KOPT-K1 (cell line): ENCODE measurements around the gene DUS1L.

Source experiments
- H3K27ac ChIP-seq: fragments of 200-600 bp; sonication (generic); 2 replicates; pipeline ENCODE4 v1.5.1; 2016; ENCODE audit warnings: antibody characterized with exemption, mild to moderate bottlenecking, low read depth, low read length; ENCODE audit not compliant: poor library complexity, severe bottlenecking
- H3K36me3 ChIP-seq: fragments of 200-600 bp; sonication (generic); 2 replicates; pipeline ENCODE4 v1.5.1; 2017; ENCODE audit warnings: antibody characterized with exemption, mild to moderate bottlenecking, low read length, moderate library complexity; ENCODE audit not compliant: insufficient read depth
- H3K9me3 ChIP-seq: fragments of 200-600 bp; sonication (generic); 2 replicates; pipeline ENCODE4 v1.5.1; 2017; ENCODE audit warnings: antibody characterized with exemption, low read length, mild to moderate bottlenecking; ENCODE audit not compliant: insufficient read depth, poor library complexity, severe bottlenecking

DUS1L gene

DNA sequence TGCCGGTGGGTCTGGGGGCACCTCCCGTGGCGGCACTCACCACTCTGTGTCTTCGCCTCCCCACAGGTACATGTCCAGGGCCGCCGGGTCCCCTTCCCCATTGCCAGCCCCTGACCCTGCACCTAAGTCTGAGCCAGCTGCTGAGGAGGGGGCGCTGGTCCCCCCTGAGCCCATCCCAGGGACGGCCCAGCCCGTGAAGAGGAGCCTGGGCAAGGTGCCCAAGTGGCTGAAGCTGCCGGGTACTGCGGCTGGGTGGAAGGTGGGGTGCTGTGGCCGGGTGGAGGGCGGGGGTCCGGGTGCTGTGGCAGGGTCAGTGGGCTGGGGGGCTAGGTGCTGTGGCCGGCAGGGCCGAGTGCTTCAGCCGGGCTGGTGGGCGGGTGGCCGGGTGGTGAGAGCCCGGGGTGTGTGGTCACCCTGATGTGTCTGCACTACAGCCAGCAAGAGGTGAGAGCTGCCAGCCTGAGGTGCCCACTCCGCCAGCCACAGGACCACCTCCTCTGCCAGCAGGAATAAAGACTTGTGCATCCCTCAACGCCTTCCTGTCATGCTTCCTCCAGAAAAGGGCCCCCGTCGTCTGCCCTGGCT, 48.6 kb downstream of the DUS1L start:
- Histone ChIP-seq H3K27ac (no peak overlapping the region), H3K36me3 (peaks cover 23% of the 10 kb centered on the region), H3K9me3 (no peaks in the 10 kb centered on the region)

DNA sequence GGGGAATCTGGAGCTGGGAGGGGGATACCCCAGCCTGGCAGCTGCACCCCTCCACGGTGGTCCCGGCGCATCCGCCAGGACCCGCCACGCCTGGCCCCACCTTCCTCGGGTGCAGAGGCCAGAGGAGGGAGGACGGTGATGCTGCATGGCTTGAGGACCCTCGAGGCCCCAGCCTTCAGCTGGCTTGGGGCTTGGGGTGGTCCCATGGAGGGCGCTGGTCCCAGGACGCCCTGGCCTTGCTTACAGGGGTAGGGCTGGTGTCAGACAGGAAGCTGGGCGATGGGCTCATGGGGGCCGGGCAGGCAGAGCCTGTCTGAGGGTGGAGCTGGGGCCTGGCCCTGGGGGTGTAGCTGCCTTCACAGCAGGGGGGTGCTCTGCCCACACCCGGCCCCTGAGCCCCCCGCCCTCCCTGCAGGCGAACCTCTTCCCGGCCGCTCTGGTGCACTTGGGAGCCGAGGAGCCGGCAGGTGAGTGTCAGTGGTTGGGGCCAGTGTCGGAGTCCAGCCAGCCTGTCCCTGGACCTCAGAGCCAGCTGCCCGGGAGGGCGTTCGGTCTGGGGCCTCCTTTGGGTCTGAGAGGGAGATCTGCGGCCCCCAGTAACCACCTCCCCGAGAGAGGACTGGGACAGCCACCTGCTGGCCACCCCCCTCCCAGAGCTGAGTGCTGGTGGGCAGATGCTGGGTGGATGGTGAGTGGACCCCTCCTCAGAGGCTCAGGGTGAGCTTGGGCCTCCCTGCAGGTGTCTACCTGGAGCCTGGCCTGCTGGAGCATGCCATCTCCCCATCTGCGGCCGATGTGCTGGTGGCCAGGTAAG, 49.3 kb downstream of the DUS1L start:
- no peak overlapping the region for H3K27ac ChIP-seq
- H3K9me3 ChIP-seq, result no peaks in the 10 kb centered on the region
- H3K36me3 ChIP-seq, result peaks cover 23% of the 10 kb centered on the region

DNA sequence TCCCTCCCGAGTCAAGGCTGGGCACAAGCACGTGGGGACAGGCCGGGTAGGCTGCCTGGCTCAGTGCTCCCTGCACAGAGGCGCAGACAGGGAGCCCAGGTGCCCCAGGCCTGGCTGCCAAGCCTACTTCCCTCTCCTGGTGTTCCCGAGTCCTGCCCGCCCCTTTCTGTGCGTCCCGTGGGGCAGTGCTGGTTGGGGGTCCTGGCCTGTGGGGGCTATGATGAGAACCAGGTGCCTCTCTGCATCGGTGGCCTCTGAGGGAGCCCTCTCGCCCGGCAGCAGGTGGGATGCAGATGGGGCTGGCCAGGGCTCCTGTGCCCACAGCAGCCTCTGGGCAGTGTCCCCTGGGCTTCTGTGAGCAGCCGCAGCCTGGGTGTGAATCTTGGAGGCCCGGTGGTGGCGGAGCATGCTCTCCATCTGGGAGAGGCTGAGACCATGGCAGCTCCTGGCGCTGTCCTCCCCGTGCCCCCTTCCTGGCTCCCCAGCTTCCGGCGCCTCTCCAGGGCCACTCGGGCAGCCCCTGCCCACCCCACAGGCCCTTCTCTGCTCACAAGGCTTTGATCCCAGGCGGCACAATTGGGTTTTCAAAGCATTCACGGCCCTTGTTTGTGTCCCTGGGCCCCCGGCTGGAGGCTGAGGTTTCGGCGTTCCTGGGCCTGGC, 50.2 kb downstream of the DUS1L start:
- H3K36me3 ChIP-seq, result peaks cover 23% of the 10 kb centered on the region
- no peak overlapping the region for H3K27ac ChIP-seq

DNA sequence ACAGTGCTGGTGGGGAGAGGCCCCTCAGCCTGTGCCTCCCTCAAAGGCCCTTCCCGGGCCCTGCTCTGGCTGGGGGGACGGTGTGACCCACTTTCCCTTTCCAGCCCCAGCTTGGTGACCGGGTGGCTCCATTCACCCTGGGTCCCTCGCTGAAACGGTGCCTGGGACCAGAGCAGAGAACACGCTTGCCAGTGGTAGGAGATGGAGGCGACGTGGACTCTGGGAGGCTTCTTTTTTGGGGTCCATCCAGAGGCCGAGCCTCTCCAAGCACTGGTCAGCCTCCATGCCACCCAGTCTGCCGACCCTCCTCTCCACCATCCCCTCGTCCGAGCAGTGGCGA, 50.7 kb downstream of the DUS1L start:
- peaks cover 23% of the 10 kb centered on the region for H3K36me3 ChIP-seq
- no peak overlapping the region for H3K27ac ChIP-seq
- no peaks in the 10 kb centered on the region for H3K9me3 ChIP-seq

More for the DNA sequence above, 50.2 kb downstream of the DUS1L start:
- no peaks in the 10 kb centered on the region for H3K9me3 ChIP-seq

DNA sequence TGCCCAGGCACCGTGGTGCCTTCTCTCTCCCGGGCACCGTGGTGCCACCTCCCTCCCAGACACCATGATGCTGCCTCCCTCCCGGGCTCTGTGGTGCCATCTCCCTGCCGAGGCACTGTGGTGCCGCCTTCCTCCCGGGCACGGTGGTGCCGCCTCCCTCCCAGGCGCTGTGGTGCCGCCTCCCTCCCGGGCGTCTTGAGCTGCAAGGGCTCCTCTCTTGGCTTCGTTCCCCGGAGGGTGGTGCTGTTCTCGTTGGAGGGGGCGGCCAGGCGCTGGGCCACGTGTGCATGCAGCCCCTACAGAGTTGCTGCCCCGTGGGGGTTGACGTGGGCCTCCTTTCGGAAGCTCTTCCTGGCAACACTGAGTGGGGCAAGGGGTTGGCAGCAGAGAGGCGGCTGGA, 51.2 kb downstream of the DUS1L start:
- Histone ChIP-seq H3K9me3 (no peaks in the 10 kb centered on the region), H3K27ac (no peak overlapping the region), H3K36me3 (peaks cover 20% of the 10 kb centered on the region)

DNA sequence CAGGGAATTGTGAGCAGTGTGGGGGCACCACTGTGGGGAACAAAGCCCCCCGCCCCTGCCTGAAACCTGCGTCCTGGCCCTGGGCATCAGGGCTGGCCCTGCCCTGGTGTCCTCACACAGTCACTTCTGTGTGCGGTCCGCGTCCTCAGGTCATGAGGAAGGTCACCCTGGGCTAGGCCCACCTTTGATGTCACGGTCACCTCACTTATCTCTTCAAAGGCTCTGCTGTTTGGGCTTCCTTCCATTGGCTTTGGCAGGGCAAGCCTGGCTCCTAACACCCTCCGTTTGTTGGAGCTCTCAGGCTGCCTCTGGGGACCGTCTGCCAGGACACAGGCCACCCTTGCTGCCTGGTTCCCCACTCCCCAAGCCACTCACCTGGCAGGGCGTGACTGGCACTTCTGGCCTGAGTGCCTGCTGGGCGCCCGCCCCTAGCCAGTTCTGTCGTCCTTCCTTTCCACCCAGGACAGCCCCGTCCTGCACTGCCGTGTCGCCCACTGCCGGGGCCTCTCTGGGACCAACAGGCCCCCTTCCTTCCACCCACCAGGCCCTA, 51.8 kb downstream of the DUS1L start:
- H3K9me3 ChIP-seq, result no peaks in the 10 kb centered on the region
- H3K27ac ChIP-seq, result no peak overlapping the region
- H3K36me3 ChIP-seq, result peaks cover 14% of the 10 kb centered on the region

DNA sequence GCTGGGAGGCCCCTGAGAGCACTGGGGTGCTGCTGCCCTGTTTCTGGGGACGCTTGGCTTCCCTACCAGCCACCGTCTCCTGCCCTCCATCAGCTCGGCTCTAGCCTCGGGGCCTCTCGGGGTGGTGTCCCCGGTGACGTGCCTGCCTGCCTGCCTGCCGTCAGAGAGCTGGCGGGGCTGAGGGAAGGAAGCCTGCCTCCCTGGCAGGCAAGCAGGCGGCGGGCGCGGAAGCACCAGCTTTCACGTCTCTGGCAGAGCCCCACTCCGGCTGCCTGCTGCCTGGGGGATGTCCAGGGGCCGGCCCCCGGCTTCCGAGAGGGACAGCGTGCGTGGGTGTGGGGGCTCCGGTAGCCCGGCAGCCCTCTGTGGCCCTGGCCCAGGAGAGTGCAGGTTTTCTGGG, 52.3 kb downstream of the DUS1L start:
- Histone ChIP-seq H3K36me3 (peaks cover 9% of the 10 kb centered on the region; the same call in 1 of the 2 replicates), H3K9me3 (no peaks in the 10 kb centered on the region), H3K27ac (no peak overlapping the region)

DNA sequence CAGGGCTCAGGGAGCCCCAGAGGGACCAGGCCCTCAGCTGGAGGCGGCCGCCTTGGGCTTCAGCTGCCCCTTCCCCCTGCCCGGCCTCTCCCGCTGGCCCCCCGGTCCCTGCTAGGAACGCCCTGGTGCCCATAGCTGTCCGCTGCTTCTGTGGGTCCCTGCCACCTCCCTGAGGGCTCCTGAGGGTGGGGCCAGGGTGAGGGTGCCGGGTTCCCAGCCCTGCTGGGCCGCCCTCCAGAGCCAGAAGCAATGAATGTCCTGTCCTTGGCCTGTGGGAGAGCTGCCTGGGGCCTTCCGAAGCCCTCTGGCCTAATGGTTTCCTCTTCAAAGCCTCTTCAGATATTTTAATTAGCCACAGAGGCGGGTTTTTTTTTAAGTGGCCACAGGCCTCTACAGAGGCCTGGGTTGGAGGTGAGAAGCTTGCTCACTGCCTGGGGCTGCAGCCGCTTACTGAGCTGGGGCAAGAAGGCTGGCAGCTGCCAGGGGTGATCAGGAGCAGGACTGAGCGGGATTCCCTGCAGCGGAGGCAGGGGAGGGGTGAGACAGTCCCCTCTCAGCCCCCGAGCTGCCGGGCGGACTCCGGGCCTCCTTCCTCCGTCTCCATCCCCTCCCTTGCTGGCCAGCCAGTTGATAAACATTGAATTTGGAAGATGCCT, 52.8 kb downstream of the DUS1L start:
- Histone ChIP-seq H3K36me3 (0 out of 2 replicates have a peak, but pooled peaks cover 4% of the 10 kb centered on the region), H3K9me3 (no peaks in the 10 kb centered on the region), H3K27ac (no peak overlapping the region)

DNA sequence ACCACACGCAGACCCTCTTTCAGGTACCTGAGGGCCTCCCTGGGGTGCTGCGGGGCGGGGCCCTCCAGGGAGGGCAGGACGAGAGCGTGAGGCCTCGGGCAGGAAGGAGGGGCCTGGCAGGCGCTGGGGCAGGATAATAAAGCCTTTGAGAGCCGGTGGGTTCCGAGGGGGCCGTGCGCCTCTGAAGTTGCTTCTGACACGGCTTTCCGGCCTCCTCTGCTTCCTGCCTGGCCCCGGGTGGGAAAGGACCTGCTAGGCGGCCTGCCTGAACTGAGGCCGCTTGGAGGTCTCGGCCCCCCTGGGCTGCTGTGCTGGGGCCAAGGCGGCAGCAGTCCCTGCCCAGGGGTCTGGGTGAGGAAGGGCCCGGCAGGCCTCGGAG, 53.4 kb downstream of the DUS1L start:
- Histone ChIP-seq H3K36me3 (0 out of 2 replicates have a peak, but pooled peaks cover 2% of the 10 kb centered on the region), H3K9me3 (no peaks in the 10 kb centered on the region), H3K27ac (no peak overlapping the region)

DNA sequence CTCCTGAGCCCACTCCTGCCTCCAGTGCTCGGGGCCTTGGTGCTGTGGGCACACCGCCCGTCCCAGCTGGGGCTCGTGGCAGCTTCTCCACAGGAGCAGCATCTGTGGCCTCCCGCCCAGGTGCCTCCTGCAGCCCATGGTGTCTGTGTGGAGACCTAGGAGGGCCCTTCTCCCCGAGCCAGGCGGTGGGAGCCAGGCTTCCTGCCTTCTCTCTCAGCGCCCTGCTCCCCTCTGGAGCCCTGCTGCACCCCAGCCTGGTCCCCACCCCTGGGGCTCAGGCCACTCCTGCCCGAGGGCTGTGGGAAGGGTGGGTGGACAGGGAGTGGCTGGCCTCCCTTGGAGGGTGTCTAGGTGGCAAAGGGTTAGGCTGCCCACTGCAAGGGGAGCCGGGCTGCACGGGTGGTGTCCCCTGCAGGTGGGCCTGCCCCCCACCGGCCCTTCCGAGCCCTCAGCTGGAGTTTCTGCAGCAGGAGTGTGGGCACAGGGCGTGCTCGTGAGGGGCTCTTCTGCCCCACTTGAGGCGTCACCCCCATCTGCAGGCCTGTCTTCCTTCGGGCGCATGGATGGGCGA, 53.9 kb downstream of the DUS1L start:
- Histone ChIP-seq H3K9me3 (no peaks in the 10 kb centered on the region), H3K36me3 (no peaks in the 10 kb centered on the region), H3K27ac (no peak overlapping the region)

DNA sequence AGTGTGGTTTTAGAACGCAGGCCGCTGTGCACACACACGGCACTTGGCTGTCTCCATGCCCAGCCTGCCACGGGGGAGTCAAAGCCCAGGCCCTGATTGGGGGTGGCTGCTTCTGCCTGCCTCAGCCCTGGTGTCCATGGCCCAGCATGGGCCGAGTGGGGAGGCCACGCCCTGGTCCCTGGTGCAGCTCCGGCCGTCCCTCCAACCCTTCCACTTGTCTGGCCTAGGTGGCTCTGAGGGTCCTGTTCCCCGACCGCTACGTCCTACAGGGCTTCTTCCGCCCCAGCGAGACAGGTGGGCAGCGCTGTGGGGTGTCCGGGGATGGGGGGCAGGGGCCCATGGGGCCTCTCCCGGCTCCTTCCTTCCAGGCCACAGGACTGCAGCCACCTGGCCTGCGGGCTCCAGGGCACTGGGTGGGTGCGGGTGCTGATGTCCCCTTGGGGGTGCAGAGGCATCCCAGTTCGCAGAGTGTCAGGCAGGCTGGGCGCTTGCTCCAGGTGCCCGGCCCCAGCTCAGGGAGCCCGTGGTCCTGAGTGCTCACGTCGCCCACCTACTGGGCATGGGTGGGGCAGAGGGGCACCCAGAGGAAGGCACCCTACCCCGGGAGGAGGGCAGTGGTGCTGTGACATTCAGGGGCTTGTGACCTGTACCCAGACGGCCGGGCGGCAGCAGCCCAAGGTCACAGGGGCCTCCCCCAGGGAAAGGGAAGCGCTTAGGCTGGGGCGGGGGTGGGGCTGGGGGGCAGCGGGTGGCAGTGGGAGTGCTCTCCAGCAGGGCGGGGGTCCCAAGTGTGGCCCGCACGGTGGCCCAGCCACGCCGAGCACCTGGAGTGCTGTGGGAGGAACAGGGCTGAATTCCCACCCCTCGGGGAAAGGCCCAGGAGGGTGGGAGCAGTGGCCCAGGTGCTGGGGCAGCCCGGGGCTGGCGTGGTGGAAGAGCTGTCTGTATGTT, 54.8 kb downstream of the DUS1L start:
- Histone ChIP-seq H3K9me3 (no peaks in the 10 kb centered on the region), H3K27ac (no peak overlapping the region), H3K36me3 (no peaks in the 10 kb centered on the region)

DNA sequence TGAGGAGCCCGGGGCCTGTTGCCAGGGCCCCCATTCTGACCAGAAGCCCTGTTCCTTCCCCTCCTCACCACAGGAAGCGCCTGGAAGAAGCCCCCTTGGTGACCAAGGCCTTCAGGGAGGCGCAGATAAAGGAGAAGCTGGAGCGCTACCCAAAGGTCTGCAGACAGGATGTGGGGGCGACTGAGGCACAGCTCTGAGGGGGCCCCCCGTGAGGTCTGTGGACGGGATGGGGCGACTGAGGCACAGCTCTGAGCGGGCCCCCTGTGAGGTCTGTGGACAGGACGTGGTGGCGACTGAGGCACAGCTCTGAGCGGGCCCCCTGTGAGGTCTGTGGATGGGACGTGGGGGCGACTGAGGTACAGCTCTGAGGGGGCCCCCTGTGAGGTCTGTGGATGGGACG, 56.2 kb downstream of the DUS1L start:
- Histone ChIP-seq H3K36me3 (no peaks in the 10 kb centered on the region), H3K27ac (no peak overlapping the region), H3K9me3 (no peaks in the 10 kb centered on the region)

DNA sequence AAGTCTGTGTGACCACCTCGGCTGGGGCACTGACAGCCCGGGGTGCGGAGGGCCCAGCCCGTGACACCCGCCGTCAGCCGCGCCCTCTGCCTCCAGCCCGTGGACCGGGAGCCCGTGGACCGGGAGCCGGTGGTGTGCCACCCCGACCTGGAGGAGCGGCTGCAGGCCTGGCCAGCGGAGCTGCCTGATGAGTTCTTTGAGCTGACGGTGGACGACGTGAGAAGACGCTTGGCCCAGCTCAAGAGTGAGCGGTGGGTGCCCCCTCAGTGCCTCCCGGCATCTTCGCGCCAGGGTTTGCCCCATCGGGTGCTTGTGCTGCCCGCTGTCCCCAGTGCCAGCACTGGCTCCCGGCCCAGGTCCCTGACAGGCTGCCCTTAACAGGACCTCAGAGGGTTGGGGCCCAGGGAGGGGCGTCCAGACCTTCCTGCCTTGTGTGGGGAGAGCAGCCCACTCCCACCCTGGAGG, 56.6 kb downstream of the DUS1L start:
- Histone ChIP-seq H3K36me3 (no peaks in the 10 kb centered on the region), H3K9me3 (no peaks in the 10 kb centered on the region), H3K27ac (no peak overlapping the region)
